Left renal pelvis (tissue), 4 donors: Measurements from ENCODE around the gene SLC7A6. TPM values are rescaled to one million over a fixed set of nuclear protein-coding genes. Genes with fewer than 3 reads are reported as not detected.

Experiments
- DNase-seq, 4 donors: peaks; one replicate each; pipeline ENCODE4 v3.0.0-alpha.2; 2013; ENCODE audit warnings: low read depth in 4 of 4, low spot score in 3 of 4
- polyA plus RNA-seq, 4 donors: library from polyadenylated mRNA; unstranded; fragments of 120-200 nt; gene quantifications; one replicate each; pipeline ENCODE4 v1.2.1, GENCODE V29; 2013; ENCODE audit not compliant: insufficient read length in 4 of 4

SLC7A6 gene
- polyA plus RNA-seq, 4 donors, result 15.0 to 19.6 (median 16.5) TPM

DNA sequence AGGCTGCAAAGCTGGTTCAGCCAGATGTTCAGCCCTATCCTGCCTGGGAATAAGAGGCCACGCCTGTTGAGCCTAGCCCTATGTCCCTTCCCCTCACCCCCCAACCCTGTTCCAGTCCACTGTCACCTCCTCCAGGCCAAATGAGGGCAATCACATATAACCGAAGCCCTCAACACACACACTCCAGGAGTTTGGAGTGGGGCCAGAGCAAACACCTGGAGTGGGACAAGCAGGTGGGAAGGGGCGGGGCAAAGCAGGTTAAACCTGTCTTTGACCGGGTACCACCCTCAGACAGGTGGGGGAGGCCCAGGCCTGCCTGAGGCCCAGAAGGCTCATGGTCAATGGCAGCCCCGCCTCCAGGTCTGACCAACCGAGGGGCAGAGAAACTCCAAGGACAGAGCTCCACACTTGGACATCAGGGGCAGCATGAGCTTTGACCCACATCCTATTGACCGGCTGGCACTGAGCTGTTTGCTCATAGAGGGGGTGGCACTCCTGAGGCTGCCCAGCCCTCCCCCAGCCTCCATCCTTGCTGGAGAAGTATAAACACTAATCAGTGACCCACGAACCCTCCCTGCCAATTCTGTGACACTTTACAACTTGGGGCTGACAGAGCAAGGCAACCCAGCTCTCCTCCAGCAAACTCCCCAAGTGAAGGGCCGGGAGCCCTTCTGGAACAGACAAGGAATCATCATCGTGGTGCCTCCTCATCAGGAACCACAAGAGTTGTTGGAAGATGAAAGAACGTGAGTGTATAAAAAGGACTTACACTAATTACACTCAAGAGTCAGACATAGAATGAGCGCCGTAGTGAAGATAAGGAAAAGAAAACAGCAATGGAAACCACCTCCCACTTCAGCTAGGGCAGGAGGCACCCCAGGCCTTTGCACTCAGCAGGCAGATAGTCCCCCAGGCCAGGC is 29.9 kb upstream of the SLC7A6 start:
- DNase-seq, result no peak

DNA sequence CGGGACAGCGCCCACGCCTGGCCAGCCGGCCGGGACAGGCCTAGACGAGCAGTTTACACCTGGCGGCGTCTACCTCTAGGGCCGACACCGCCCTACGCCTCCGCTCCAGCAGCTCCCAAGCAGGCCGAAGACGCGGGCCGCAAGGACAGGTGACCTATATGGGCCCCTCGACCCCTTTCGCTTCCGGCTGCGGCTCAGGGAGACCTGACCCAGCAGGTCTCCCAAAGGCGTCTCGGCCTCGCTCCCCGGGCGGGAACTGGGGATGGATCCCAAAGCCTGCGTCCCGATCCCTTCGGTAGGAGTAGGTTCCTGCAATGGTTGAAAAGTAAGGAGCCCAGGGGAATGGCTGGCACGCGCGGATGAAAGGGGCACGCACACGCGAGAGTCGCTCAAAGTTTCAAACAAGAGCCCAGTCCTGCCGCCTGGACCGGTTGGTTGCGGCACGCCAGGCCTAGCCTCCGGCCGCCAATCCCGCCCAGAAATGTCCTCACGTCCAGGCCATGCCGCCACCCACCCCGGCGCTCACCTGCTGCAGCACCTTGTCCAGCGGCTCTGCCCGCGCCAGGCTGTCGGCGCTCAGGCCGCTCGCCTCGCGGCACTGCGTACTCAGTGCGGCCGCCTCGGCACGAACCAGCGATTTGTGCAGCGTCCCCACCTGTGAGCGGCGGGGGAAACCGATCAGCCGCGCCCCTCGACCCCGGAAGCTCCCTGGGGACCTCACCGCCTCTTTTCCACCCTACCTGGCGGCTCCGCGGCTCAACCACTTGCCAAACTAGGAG is 29.0 kb upstream of the SLC7A6 start:
- DNase-seq, result no peak

DNA sequence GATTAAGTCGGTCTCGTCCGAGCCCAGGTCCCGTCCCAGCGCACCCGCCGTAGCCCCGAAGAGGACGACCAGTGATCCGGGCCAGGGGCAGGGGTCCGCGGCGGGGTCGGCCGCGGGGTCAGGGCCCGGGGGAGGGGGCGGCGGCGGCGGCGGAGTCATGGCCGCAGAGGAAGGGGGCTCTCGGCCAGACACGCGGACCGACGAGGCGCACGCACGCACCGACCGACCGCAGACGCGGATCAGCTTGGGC is 28.5 kb upstream of the SLC7A6 start, which contains the start of gene ESRP2:
TSS of gene ESRP2 (minus strand) at position 241 of the 250 bp plus-strand sequence. CDS start at position 159, 82 bp downstream.
- DNase-seq, result no peak

DNA sequence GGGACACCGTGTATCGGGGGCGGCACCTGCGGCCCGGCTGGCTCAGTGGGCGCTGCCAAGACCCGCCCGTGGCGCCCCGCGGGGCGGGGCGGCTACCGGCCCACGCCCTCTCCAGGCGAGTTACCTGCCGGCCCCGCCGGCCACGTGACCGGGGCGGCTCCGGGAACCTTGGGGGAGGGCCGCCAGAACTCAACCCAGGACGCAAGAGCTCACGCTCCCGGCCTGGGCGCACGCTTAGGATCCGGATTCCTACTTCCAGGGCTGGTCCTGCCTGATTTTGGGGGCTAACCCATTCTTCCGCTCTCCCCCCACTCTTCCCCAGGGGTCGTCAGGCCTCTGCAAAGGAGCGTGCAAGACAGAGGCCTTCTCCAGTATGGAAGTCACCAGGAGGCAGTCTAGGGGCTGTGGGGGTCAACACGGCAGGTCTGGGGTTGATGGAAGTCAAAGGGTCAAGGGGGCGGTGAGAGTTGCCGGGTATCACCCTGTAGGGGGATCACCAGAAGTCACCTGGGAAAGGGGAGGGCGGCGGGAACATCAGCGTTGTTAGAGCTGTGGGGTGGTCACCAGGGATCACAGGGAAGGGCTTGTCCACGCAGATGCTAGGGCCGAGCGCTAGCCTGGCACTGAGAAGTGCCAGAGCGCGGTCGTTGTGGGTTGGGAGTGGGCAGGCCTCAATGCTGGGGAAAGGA is 28.0 kb upstream of the SLC7A6 start:
- DNase-seq, result no peak

DNA sequence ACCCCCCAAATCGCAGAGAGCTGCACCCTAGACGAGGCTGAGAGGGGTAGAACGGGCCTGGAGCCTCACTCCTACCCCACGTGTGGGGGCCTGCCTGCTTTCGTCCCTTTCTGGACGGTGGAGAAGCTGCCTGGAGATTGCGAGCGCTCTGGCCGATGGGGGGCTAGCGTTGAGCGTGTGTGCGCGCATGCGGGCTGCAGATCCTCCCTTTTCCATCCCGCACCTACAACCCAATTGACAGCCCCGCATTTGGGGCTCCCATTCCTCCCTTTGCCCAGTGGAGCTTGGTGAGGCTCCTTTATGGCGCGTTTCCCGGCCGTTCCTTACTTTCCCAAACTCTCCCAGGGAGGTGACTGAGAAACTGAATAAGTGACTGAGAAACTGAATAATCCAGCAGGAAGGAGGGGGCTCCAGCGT is 27.5 kb upstream of the SLC7A6 start:
- no peak for DNase-seq

DNA sequence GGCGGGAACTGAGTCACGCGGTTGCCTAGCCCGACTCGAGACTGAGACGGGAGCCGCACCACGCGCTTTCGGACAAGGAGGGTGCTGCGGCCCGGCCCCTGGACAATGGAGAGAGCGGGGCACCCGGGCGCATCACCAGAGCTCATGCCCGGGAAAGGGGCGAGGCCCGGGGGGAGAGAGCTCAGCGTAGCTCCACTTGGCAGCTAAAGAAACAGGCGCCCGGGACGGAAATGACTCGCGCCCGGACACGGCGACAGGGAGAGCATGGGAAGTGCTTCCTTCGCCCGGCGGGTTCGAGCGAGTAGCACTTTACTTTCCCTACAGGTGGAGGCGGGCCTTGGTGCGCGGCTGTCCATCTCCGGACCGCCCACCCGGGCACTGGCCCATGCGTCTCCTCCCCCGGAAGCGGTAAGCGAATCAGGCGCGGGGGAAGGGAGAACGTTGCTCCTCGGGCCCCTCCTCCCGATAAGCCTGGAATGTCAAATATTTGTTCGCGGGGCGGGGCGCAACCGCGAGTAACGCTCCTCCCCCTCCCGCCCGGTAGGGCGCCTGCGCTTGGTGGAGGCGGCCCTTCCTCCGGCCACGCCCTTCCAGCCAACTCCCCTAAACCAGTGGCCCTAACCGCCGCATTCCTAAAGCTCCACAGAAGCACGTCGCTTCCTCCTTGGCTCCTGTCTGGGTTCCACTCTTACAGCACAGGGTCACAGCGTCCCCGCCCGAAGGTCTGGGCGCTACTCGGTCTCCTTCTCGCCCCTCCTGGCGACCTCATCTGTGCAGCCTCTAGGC is 26.9 kb upstream of the SLC7A6 start:
- DNase-seq, result peak; percentile 96 to 98 (median 96)

DNA sequence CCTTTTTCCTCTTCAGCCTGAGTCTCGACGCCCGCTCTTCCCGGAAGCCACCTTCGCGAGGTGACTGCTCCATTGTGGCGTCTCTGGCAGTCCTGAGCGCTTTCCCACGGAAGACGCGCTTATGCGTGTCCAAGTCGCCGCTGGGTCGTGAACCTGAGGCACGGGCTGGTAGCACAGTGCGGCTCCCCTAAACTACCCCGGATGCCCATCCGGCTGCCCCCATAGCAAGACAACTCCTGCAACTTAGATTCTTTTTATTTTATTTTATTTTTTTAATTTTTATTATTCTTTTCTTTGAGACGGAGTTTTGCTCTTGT is 26.3 kb upstream of the SLC7A6 start:
- DNase-seq, result no peak

DNA sequence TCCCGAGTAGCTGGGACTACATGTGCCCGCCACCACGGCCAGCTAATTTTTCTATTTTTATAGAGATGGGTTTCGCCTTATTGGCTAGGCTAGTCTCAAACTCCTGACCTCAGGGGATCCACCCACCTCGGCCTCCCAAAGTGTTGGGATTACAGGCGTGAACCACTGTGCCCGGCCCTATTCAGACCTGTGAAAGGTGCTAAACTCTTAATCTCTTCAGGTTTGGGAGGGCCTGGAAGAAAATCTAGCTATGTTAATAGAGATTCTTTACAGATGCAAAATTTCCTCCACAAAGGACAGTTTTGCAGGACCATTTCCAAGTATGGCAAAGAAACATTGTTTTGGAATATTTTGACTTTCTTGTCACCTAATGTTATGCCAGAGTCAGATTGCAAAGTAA is 22.2 kb upstream of the SLC7A6 start:
- DNase-seq, result no peak

DNA sequence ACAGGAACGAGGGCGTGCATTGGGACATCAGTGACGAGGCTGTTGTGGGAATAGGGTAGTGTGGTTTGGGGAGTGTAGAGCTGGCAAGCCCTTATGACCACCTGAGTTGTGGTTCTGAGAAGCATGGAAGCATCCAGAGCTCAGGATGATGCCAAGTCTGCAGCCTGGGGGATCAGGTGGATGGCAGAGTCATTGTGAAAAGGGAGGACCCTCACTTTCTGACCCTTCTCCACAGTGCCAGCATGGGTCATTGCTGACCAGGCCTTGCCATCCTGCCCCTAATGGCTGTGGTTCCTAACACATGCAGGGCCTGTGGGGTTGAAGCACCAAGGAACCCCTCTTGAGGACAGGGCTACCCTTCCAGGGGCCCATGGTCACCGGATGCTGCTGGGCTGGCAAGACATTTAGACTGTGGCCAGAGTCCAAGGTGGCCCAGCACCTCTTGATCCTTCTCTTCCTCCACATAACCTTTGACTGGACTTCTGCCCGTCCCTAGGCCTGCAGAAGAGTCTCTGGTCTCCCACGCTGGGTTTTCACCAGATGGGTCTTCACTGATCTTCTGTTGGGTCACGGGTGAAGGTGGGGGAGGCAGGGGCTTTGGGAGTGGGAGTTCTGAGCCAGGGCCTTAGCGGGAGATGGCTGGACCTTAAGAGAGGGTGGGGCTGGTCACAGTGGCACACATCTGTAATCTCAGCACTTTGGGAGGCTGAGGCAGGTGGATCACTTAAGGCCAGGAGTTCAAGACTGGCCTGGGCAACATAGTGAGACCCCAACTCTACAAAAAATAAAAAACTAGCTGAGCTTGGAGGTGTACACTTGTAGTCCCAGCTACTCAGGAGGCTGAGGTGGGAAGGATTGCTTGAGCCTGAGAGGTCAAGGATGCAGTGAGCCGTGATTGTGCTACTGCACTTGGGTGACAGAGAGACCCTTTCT is 21.1 kb upstream of the SLC7A6 start:
- DNase-seq, result no peak

DNA sequence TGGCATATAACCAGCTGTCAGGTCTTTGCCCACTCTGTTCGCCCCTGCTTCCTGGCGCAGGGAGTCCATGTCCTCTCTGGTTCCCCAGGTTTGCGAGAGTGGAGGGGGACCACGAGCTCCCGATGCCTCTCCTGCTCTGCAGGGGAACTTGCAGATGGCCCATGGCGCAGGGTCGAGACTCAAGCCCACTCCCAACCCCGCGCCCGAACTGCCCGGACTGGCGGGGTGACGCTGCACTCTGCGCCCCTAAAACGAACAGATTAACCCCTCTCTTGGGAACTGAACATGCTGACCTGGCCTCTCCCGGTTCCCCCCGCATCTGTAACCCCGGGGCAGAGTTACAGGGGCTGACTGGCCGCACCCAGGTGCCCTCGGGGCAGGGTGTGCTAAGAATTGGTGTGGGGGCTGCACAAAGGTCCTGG is 19.8 kb upstream of the SLC7A6 start:
- DNase-seq, result no peak

DNA sequence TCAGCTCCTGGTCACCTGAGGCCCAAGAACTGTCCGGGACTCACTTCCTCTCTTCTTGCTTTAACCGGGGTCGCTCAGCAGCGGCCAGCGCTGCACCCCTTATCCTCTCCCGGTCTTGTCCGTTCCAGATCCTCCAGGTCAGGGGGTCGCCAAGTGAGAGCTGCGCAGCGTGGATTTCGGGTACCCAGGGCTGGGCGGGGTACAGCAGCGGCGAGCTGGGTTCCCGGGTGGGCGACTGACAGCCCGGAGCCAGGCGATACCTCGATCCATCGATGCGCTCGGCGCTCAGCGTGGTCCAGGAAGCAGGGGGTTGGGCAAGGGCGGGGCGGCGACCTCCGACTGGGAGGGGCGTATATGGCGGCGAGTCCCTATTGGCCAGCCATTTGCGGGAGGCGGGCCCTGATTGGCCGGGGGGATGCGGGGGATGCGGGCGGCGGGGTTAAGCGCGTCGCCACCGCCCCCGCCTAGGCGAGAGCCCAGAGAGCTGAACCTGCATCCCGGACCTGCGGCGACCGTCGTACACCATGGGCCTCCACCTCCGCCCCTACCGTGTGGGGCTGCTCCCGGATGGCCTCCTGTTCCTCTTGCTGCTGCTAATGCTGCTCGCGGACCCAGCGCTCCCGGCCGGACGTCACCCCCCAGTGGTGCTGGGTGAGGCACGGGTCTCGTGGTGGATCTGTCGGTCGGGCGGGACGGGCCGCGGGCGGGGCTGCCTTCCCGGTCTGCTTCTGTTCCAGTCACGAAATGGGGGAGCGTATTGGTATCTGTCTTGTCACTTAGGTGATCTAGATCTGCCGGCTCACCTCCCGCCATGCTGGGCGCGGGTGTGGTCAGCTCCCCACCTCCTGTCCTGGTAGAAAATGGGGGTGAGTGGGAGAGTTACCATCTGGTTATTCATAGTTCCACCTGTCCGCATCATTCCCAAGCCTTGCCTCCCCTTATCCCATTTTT is 19.1 kb upstream of the SLC7A6 start, which contains the start of gene PLA2G15:
TSS of gene PLA2G15 (plus strand) at position 471 of the 951 bp plus-strand sequence. CDS start at position 525, 54 bp downstream.
- peak; percentile 84 to 90 (median 89) for DNase-seq

DNA sequence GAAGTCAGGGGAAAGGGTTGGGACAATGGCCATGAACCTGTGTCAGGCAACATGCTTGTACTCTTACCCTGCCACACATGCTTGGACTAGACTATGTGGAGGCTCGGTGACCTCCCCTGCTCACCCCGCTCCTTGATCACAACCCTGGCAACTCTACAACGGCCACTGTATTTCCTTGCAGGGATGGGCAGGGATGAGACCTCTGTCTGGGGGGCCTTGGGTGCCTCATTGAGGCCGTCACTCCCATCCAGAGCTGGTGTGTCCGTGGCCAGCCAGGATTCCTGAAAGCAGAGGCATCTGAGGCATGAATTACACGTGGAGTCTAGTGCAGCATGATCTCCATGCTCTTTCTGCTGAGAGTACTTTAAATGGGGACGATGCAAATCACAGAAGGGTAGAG is 18.2 kb upstream of the SLC7A6 start:
- no peak for DNase-seq

DNA sequence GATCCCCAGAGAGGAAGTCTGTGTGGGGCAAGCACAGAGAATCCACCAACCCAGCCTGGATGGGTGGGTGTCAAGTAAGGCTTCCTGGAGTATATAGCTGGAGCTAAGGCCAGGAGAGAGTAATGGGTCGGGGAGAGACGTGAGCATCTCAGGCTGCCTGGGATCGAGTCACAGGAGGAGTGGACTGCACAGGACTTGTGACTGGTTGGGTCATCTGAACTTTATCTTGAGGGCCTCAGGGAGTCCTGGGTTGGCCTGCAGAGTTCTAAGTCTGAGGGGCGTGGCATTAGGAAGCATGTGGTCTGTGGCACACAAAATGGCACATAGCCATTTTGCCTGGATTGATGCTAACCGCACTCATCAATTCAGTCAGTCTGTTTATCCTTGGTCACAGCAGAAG is 17.7 kb upstream of the SLC7A6 start:
- DNase-seq, result no peak

DNA sequence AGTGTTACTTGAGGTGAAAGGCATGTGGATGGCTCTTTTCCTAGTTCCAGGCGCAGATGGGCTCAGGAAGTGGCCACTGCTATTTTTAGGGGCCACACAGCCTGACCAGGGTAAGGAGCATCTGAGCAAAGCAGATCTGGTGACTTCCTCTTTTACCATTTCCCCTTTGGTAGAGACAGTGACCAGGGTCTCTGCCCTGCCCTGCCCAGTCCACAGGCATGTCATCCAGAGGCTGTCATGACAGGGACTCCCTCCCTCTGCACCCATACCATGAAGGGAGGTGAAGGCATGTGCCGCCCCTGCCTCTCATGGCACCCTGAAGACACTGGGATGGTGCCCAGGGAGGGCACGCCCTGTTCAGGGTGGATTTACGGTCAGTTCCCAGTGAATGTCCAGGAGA is 16.9 kb upstream of the SLC7A6 start:
- DNase-seq, result no peak

DNA sequence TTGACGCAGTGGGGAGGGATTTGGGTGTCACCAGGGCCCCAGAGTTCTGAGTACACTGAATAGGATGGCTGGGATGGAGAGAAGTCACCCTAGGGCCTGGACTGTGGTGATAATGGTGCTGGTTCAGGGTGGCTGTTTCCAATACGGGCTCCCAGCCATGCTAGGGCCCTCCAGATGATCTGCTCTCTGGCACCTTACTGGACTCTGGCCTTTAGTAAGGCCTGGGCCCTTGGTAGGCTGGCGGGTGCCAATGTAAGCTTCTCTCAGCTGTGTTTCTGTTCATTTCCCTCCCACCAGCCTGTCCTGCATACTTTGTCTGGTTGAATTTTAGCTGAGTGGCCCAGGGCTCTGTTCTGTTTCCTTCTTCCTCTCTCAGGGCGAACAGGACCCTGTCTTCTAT is 16.4 kb upstream of the SLC7A6 start:
- DNase-seq, result no peak

DNA sequence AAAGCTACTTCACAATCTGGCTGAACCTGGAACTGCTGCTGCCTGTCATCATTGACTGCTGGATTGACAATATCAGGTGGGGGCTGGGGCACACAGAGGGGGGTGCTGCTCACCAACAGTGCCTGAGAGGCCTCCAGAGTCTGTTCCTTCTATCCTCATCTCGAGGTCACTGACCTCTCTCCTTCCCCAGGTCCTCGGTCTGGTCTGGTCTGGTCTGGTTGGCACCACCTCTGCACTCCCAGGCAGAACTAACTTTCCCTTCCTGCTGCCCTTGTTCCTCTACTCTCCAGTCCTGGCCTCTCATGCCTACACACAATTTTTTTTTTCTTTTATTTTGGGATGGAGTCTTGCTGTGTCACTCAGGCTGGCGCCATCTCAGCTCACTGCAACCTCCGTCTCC is 15.0 kb upstream of the SLC7A6 start:
- DNase-seq, result no peak

DNA sequence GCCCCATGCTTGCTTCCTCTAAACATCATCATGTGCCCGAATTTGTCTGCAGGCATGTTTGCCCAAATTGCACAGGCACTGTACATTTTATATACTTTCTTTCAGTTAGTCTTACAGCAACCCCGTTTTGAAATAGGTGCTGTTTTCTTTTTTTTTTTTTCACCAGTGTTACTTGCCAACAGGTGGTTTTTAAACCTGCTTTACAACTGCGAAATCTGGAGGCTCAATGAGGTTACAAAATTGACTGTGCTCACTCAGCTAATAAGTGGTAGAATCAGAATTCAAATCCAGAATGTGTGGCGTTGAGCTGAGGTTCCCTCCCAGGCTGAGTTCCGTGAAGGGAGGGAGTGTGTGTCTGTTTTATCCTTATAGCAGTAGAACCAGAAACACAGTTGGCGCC is 13.4 kb upstream of the SLC7A6 start:
- DNase-seq, result no peak

DNA sequence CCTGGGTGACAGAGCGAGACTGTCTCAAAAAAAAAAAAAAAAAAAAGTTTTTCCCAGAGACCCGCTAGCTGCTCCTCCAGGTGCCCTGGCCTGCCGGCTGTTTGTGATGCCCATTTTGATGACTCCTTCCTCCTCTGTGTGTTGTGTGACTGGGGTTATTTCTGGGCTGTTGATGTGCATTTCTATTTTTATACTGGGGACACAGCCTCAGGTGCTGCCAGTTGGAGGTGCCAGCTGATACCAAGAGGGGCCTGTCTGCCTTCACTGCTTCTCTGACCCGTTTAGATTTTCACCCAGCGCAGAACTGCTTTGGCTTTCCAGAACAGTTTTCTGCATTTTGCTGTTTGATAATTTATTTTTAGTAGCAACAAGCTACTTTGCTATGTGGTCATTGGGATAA is 12.5 kb upstream of the SLC7A6 start:
- no peak for DNase-seq
